ENCODE measurements around the gene UEVLD.
A peak's percentile ranks its signal among the peaks of the same experiment; 100 is the strongest.
"Not testable (repeated sequence)": the region's sequence is repeated elsewhere in the genome, so short reads cannot be mapped to it uniquely, and the experiment has no call there.

UEVLD gene

DNA sequence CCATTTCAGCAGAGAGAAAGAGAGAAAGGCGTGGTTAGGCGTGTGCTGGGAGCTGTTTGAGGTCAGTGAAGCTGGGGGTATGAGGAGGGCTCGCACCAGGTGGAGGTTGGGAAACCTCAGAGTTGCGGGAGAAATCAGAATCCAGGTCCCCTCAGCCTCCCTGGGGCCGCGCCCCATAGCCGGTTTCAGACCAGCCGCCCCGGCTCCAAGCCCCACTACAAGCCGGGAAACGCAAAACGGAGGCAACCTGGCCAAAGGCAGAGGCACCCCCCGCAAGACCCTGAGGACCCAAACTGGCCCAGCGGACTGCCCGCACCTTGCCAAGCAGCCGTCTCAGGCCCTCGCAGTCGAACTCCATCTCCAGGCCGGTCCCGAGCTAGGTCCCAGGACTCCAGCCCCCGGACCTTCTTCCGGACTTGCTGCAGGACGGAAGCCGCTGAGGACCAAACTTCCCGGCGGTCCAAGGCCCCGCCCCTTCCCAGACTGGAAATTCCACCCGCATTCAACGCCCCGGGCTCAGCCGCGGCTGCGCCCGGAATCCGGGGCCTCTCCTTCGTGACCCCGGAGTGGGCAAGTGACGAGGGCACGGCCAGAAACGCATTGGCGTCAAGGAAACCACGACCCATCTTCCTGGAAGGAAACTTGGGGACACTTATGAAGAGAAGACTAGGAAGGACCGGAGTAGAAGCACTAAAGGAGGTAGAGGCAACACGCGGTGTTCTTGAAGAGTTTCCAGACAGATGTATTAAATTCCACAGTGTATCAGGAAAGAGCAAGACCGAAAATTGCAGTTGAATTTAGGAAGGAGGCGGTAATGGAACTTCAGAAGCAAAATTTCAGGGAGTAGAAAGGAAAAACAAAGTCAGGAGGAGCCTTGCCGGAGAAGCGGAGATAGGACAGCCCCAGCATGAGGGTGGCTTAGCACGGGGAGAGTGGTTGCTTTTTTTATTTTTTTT lies at the start of gene UEVLD:
Gene UEVLD (minus strand): TSS at position 438 of the 956 bp plus-strand sequence. CDS start 80 bp downstream, at position 358.
- DNase-seq: peak; percentile 72

DNA sequence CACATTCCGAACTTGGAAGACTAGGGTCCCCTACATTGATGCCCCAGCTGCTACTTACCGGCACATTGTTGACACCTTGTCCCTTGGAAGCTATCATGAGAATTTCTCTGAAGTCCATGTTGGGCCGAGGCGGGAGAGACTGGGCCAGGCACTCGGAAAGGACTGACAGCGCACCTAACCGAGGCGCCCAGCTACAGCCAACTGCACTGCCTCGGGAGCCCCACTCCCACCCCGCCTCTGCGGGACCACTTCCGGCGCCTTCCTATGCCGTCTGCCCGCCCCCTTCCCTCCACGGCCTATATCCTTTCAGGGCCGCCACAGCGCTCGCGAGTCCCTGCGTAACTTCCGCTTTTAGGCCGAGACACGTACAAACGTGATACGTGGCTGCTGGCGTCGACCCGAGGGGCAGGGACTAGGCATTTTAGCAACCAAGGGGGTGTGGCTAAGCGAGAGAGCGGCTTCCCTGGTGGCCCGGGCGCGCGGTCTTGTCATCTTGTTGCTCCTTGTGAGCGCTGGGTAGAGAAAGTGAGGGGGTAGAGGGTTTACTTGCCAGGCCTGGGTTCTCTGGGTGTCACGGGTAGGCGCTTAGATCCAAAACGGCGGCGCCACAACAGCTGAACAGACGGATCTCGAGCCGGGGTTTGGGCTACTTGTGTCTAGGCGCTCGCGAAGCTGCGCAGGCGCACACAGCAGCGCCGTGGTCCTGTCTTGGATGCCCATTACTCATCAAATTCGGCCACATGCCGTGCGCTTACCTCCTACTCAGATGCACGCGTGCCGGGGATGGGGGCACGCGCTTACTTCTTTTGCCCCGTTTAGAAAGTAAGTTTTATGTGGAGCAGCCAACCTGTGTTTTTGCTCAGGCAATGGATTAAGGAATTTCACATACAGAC lies 45.9 kb upstream of the UEVLD start, which contains the start of gene SPTY2D1:
Gene SPTY2D1 (minus strand): TSS at position 203 of the 893 bp plus-strand sequence. CDS start 85 bp downstream, at position 118.
- peak; percentile 98 for DNase-seq

DNA sequence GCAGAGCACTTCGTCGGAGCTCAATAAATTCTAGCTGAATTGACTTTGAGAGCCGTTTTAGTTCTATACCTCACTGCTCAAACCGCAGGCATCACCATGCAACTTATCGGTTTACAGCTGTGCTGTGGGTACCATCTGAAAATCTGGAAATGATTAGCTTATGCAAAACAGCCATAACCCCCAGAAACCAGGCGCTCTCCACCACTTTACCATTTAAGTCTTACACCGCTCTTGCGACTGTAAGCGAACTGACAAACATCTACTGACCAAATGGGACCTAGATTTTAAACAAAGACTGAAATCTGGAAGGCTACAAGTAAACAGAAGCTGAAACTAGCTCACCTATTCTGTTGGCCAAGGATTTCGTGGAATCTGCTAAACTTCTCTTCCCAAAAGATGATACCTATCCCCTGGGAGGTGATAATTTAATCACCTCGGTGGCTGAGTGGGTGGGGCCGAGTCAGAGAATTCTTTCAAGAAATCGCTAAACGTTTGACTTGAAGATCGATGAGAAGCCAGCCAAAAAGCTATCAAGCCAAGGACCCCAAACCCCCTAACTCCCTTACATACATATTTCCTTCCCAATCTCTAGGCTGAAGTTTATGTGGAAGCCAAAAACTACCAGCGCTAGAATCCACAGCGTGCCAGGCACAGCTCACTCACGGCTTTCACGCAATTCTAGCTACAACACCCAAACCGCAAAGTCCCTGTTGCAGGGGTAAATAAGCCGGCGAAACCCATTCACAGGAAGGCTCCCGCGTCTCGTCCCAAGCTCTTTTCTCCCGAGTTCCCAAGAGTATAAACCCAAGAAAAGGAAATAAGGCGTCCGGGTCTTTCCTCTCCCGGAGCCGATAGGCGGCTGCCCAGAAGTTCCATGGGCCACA lies 45.0 kb upstream of the UEVLD start:
- no peak for DNase-seq

DNA sequence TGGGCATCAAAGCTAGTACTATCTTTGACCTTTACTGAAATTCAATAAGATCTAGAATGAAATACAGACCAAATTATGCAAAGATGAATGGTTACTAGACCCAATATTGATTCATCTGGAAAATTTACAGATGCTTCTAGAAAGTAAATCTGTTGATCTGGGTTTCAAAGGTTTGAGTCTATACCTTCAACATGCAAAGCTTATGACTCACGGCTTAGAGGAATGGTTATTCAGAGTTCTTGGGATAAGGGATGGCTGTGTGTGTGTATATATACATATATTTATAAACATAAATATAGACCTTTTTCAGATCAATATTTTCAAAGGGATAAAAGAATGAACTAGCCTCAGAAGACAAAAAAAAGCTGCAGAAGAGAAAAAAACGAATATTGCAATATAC lies 44.3 kb upstream of the UEVLD start:
- no peak for DNase-seq

DNA sequence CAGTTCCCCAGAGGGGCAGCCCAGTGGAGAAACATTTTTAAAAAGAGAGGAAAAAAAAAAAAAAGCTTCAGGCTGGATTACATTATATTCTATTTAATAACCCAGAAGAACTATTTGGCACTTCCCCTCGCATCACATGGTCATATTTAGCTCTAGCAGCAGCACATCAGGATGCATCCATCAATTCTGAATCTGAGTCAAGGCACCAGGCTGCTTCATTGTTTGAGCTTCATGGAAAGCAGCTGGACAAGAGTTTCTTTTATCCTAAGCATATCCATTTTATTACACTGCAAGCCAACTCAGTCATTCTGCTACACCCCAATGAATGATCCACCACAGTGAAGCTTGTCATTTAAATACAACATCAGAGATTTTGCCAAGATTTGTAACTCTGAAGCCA lies 35.6 kb upstream of the UEVLD start:
- no peak for DNase-seq

DNA sequence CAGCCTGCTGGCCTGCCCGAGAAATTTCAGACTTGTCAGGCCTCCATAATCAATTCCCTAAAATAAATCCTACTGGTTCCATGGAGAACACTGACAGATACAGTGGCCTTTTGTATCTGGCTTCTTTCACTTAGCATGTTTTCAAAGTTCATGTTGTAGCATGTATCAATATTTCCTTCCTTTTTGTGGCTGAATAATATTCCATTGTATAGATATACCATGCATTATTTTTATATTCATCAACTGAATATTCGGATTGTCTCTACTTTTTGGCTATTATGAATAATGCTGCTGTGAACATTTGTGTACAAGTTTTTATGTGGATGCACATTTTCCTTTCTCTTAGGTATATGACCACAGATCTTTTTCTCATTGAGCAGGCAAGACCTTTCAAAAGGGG lies 35.2 kb upstream of the UEVLD start:
- DNase-seq: no peak

DNA sequence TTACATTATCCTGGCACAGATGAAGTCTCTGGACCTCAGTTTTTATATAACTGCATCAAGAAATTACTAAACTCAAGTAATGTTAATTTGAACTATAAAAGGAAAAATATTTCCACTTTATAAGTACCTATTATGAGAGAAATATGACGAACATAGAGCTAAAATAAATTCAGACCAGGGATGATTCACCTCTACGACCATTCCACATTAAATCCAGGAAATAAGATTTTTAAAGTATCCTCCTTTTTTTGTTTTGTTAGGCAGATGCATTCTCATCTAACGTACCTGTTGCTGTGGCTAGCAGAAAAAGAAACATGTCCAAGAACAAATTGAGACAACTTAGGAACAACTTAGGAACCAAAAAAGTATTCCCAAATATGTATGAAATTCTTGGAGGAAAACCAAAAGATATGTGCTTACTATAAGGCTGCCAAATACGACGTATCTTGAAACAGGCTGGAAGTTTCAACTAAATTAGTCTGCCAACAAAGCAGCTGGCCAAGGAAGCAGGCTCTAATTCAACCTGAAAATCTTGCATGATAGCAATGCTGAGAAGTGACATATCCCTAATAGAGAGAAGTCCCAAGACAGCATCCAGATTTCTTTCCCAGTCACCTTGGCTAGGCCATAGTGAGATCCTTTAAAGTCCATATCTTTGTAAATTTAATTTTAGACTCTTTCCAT lies 29.9 kb upstream of the UEVLD start:
- DNase-seq: no peak

DNA sequence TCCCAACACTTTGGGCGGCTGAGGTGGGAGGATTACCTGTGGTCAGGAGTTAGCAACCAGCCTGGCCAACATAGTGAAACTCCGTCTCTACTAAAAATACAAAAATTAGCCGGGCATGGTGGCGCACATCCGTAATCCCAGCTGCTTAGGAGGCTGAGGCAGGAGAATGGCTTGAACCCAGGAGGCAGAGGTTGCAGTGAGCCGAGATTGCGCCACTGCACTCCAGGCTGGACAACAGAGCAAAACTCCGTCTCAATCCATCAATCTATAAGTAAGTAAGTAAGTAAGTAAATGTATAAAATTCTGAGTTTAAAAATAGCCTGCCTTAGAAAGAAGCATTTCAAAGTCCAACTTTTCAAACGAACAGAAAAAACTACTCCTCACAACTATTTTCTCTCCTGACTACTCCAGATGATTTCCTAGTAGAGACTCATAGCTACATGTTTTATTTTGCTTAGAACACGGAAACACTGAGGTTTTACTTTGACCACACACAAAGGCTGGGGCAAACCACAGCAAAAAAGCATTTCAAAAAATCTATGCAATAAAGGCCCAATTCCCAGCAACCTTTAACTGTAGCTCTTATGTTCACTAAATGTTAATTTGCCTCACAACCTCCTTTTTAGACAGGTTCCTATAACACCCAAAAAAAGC lies 29.3 kb upstream of the UEVLD start:
- DNase-seq: no peak

DNA sequence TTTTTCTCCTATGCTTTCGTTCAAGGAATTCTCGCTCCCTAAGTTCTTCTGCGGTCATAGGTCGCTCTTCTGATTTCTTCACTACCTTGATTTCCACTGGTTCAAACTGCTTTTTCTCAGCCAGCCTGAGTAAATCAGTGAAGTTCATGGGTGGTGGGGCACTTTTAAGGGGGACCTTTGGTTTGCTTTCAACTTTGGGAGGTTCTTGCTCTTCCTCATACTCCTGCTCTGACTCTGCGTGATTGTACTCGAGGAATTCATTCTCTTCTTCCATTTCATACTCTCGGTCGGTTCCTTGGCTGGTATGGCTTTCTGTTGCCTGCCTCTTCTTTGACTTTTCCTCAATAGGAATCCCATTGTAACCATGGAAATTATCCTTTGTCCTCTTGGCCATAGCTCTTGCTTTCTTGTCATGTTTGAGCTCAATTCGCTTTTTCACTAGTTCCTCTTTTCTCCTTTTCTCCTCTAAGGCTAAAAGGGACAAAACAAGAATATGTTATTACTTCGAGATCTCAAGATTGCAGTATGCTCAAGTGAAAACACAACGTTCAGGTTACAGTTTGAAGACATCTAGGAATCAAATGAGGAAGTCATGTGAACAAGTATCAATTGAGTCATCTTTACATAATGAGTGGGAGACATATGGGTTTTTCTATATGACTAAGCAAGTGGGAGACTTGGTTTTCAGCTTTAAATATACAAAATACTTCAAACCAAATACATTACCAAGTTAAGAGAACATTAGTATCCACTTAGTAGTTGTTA lies 27.3 kb upstream of the UEVLD start:
- DNase-seq: no peak

DNA sequence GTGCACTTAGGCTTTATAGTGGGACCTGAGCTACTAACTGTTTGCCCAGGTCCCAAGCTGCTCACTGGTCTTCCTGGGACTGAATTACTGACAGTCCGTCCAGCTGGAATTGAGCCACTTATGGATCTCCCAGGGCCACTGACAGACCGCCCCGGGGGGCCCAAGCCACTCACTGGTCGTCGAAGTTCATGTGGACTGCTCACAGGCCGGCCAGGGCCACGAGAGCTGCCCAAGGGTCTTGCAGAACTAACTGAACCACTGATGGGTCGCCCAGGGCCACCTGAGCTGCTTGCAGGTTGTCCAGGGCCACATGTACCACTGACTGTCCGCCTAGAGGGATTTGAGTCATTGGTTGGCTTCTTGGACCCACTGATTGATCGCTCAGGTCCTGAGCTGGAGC lies 26.1 kb upstream of the UEVLD start:
- DNase-seq: no peak

DNA sequence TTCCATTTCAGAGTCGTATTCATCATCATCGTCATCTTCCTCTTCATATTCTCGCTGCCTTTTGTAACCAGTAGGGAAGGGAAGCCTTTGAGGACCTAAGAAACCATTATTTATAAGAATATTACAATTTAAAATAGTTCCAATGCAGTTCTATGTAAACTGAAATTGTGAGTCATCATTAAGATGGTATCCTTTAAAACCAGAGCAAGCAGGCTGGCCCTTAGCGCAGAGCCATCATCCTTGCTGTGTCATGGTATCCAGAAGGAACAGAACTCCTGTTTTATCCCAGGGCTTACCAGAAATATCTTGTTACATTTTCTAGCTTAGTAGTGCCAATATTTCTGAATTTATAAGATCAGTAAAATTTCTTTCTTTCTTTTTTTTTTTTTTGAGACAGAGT lies 23.9 kb upstream of the UEVLD start:
- no peak for DNase-seq

DNA sequence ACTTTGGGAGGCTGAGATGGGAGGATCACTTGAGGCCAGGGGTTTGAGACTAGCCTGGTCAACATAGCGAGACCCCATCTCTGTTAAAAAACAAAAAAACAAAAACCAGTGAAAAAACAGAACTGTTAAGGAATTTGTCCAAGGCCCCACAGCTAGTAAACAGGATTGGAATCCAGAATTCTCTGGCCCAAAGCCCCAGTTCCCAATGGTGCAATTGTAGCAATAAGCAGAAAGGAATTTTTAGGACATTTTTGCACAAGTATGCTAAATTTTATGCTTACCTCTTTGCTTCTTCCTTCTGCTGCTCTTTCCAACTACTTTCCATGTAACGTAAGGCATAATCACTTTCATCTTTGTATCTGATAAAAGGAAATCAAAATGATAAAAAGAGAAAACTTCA lies 22.7 kb upstream of the UEVLD start:
- no peak for DNase-seq

DNA sequence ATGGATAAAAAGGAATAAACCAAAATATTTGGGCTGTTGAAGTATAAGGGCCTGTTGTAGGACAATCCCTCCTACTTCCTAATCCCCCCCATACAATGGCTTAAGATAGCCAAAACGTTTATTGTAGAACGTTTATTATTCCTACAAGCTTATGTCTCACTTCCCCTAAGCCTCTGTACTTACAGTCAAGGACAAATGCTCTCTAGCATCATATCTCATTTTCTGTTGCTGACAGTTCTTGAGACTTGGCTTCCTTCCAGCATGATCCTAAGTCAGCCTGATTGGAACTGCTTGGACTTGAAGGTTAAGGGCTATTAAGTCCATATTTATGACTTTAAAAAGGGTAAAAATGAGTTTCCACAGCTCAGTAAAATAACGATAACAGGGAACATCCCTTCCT lies 19.8 kb upstream of the UEVLD start:
- DNase-seq: no peak

DNA sequence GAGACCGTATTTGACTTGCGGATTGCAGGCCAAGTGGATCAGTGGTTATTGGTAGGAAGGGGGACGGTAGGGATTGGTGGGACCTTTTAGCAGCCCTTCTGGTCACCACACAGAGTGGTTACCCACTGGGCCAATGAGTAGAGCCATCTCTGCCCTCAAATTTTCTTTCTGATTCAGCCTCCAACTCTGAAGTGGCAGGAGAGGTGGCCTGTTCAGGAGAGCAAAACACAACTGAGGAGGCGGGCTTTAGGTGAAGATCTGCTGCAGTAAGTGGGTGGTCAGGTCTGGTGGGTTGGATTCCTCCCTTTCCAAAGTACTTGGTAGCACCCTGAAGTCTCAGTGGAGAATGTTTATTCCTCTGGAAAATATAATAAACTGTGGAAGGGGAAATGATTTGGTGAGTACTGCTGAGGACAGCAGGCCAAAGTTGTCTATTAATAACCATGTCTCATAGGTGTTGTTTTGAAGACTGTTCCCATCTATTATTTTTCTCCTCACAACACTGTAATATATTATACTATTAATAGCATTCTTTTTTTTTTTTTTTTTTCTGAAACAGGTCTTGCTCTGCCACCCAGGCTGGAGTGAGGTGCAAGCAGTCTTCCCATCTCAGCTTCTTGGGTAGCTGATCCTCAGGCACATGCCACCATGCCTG lies 12.5 kb upstream of the UEVLD start:
- DNase-seq: no peak

DNA sequence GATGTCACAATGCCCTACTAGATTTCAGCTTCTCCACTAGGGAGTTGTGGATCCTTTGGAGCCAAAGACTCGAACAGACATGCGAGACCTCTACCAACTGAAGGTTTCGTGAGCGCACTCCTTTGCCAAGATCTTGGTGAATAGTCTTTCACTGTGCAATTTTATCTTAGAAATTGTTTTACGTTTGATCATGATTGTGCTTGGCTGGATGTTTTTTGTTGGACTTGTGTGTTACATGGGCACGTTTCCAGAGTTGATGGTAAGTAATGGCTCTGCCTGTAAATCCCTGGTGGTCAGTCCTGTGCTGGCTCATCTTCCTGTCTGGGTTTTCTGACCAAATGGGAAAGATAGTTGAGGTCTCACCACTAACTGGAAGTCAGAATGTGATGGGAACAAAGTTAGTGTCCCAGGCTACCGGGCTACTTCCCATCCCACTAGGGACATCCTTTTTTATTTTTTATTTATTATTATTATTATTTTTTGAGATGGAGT lies 11.3 kb upstream of the UEVLD start, which contains the start of gene MISFA:
Gene MISFA (plus strand): TSS at position 51 of the 492 bp plus-strand sequence. CDS start 140 bp downstream, at position 191.
- no peak for DNase-seq

DNA sequence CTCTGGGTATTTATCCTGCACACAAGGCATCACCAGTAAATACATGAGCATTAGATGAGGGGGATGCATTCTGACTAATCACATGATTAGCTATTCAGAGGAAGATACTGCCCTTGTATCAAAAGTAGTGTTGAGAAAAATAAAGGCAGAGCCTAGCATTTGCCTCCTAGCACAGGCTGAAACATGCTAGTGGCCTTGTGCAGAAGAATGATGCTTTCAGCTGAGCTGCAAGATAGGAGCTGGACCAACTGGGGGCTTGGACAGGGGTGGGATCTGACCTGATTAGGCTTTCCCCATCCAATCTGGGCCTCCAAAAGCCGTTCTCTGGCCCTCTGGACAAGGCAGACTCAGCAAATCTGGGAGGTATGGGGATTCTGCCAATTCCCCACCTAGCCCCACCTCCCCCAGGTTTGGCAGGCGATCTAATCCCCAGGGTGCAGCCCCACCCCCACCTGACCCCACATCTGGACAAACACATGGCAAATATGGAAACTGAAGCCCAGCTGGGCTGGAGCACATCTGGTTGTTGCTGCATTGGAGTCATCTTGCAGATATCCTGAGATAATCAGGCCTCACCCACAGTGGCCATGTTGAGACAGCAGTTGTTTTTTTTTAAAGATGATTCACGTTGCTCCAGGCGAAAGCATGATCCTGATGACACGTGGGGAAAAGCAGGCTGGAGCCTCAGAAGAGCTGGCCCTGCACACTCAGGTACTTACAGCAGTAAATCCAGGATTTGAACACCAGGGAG lies 6.6 kb upstream of the UEVLD start:
- DNase-seq: no peak

DNA sequence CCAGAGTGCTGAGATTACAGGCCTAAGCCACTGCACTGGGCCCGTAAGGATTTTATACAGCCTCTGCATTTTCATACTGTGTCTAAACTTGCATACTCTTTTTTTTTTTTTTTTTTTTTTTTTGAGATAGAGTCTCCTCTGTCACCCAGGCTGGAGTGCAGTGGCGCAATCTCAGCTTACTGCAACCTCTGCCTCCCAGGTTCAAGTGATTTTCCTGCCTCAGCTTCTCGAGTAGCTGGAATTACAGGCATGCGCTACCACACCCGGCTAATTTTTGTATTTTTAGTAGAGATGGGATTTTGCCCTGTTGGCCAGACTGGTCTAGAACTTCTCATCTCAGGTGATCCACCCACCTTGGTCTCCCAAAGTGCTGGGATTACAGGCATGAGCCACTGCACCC lies 5.6 kb upstream of the UEVLD start:
- DNase-seq: not testable (repeated sequence)

DNA sequence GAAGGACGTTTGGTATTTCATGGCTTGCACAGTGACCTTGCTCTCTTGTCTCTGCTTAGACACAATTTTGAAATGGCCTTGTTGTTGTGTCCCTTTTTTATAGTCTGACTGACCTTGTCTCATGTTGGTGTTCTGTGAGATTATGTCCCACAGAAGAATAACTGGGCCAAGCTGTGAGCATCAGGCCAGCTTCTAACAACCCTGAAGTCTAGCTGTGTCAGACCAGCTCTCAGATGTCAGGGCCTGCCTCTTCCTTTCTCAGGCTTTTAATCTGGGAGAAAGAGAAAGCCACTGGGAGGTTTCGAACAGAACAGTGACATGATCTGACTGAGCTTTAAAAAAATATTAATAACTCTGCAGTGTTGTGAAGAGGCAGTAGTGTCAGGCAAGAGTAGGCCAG lies 2.0 kb upstream of the UEVLD start:
- no peak for DNase-seq

DNA sequence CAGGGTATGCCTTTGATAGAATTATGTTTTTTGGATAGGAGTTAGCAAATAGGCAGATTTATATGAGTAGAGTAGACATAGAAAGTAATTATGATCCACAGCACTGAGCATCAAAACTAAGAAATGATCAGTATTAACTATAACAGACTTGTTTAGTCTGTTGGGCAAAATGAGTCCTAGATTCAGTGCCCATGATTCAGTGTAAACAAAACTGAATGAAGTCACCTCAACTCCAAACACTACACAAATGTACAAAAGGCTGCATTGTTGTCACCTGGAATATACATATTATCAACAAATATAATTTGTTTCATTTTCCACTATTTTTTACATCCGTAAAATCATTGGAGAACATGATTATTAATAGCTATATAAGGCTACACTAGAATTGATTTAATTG lies 6.7 kb downstream of the UEVLD start:
- DNase-seq: no peak

Measured in NCI-H446 treated with DMSO at 0.1 percent for 48 hours (cell line).